Lower lobe of right lung (tissue), 2 donors: Measurements from ENCODE around the gene CPNE5. TPM values are rescaled to one million over a fixed set of nuclear protein-coding genes. Genes with fewer than 3 reads are reported as not detected.
A peak's percentile ranks its signal among the peaks of the same experiment; 100 is the strongest.

Experiments used
- ATAC-seq, 2 donors: fragments of 200-7000 bp; cut with Tn5 transposase; one replicate each; pipeline ENCODE4 v1.9.1; 2020 to 2022; ENCODE audit warnings: mild to moderate bottlenecking in 2 of 2, moderate library complexity in 2 of 2
- DNase-seq: peaks from one replicate; pipeline ENCODE4 v3.0.0-alpha.2; 2020
- H3K27ac ChIP-seq: fragments of 200-600 bp; one replicate; pipeline ENCODE4 v1.8.0; 2022
- H3K27me3 ChIP-seq: fragments of 200-600 bp; one replicate; pipeline ENCODE4 v1.8.0; 2022; ENCODE audit warnings: low read depth
- H3K36me3 ChIP-seq: fragments of 200-600 bp; one replicate; pipeline ENCODE4 v1.8.0; 2022; ENCODE audit warnings: mild to moderate bottlenecking
- H3K4me1 ChIP-seq: fragments of 200-600 bp; one replicate; pipeline ENCODE4 v1.8.0; 2022
- H3K4me3 ChIP-seq: fragments of 200-600 bp; one replicate; pipeline ENCODE4 v1.8.0; 2022; ENCODE audit warnings: mild to moderate bottlenecking
- H3K9me3 ChIP-seq: fragments of 200-600 bp; one replicate; pipeline ENCODE4 v1.8.0; 2022
- CTCF ChIP-seq: fragments of 200-600 bp; IDR thresholded peaks from one replicate; pipeline ENCODE4 v1.8.0; 2022; ENCODE audit warnings: antibody characterized with exemption, mild to moderate bottlenecking
- intact Hi-C: fragments of 100-400 bp; cut with DNase I; formaldehyde crosslinking; loops from one replicate; pipeline ENCODE4 v1.11.0; 2022
- total RNA-seq: library from RNA; stranded (reverse); fragmentation: NEBNext Ultra II Directional; extraction: Animal tissue kit (Norgen Biotek cat#: 25700); gene quantifications from one replicate; pipeline ENCODE4 v1.2.1, GENCODE V29; 2021
- donor health status: DM: no; HTN: yes; CAD: no; lungs with severe emphysema.

CPNE5 gene
- total RNA-seq, 1 donor from 2014 or later = 2.4 TPM

- no peak for TF ChIP-seq CTCF
- no peak for DNase-seq
Observed at GRCh38 chr6:36825994-36826393, 13.2 kb downstream of the CPNE5 start.

GRCh38 chr6:36825452-36825851, 13.8 kb downstream of the CPNE5 start:
- no peak for DNase-seq
- H3K4me1 ChIP-seq = peaks cover 33% of the 10 kb centered on the region
- intact Hi-C loops = no loop called here
- no peaks in the 10 kb centered on the region for H3K36me3 ChIP-seq
- no peaks in the 10 kb centered on the region for H3K9me3 ChIP-seq
- no peak for ATAC-seq
- no peak for TF ChIP-seq CTCF
- H3K4me3 ChIP-seq = no peak overlapping the region
- no peaks in the 10 kb centered on the region for H3K27me3 ChIP-seq
- H3K27ac ChIP-seq = no peak overlapping the region

More at GRCh38 chr6:36825994-36826393, 13.2 kb downstream of the CPNE5 start:
- H3K27me3 ChIP-seq = no peaks in the 10 kb centered on the region
- no peaks in the 10 kb centered on the region for H3K36me3 ChIP-seq
- peaks cover 36% of the 10 kb centered on the region for H3K4me1 ChIP-seq
- H3K27ac ChIP-seq = no peak overlapping the region
- no peak for ATAC-seq
- intact Hi-C loops = no loop called here
- H3K4me3 ChIP-seq = no peak overlapping the region
- H3K9me3 ChIP-seq = no peaks in the 10 kb centered on the region

- no peak for TF ChIP-seq CTCF
- no peak overlapping the region for H3K4me3 ChIP-seq
- no peaks in the 10 kb centered on the region for H3K36me3 ChIP-seq
- intact Hi-C loops = no loop called here
- no peaks in the 10 kb centered on the region for H3K9me3 ChIP-seq
- H3K27ac ChIP-seq = peak overlapping the region; percentile 3
- no peaks in the 10 kb centered on the region for H3K27me3 ChIP-seq
- peak in 1 of 2 donors; percentile 19 for ATAC-seq
- no peak for DNase-seq
- peaks cover 23% of the 10 kb centered on the region for H3K4me1 ChIP-seq
Observed at GRCh38 chr6:36824253-36824652, 15.0 kb downstream of the CPNE5 start.

GRCh38 chr6:36823421-36824096, 15.7 kb downstream of the CPNE5 start:
- ATAC-seq (no peak), DNase-seq (no peak)
- no peak overlapping the region for H3K27ac ChIP-seq
- H3K36me3 ChIP-seq = no peaks in the 10 kb centered on the region
- H3K4me1 ChIP-seq = peaks cover 22% of the 10 kb centered on the region
- no peak for TF ChIP-seq CTCF
- H3K27me3 ChIP-seq = no peaks in the 10 kb centered on the region
- H3K9me3 ChIP-seq = no peaks in the 10 kb centered on the region
- intact Hi-C loops = no loop called here
- no peak overlapping the region for H3K4me3 ChIP-seq

- Histone ChIP-seq H3K4me1 (peaks cover 13% of the 10 kb centered on the region), H3K27ac (no peak overlapping the region), H3K9me3 (no peaks in the 10 kb centered on the region), H3K4me3 (no peak overlapping the region), H3K36me3 (no peaks in the 10 kb centered on the region), H3K27me3 (no peaks in the 10 kb centered on the region)
- TF ChIP-seq CTCF = no peak
- peak in 1 of 2 donors; percentile 27 for ATAC-seq
- intact Hi-C loops = no loop called here
- no peak for DNase-seq
Observed at GRCh38 chr6:36822506-36823269, 16.6 kb downstream of the CPNE5 start.
